ENCODE data around the gene ANO10. TPM values are rescaled to one million over a fixed set of nuclear protein-coding genes. Genes with fewer than 3 reads are reported as not detected.

ANO10 gene
- polyA plus RNA-seq, 1 donor from 2014 or later: 11.1 TPM

DNA sequence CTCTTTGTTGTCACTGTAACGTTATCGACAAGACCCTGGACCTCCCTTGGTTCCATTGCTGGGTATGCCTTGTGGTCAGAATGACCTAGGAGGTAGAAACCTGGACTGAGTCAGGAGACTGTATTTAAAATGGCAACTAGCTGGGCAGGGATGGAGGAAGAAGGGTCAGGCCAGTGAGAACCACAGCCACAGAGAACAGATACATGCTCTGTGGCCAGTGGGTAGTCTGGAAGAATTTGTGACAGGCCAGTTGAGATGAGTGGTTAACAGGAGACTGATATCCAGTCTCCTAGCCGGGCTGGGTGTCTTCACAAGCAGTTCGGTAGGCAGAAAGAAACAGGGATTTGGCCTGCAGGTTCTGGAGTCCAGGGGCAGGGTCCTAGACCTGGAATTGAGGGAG lies 276.6 kb downstream of the ANO10 start:
- TF ChIP-seq TAF1 (IDR thresholded peaks at IDR 0.05; ENCODE audit: low read depth) (no peak), POLR2AphosphoS5 (IDR thresholded peaks at IDR 0.05) (no peak), EZH2 (IDR thresholded peaks at IDR 0.05; ENCODE audit: borderline replicate concordance, insufficient read depth, low read length, poor library complexity, severe bottlenecking) (no peak), MXI1 (conservative IDR thresholded peaks at IDR 0.05; ENCODE audit: poor library complexity, severe bottlenecking) (no peak), EP300 (conservative IDR thresholded peaks at IDR 0.05; ENCODE audit: poor library complexity, severe bottlenecking) (no peak), SMC3 (conservative IDR thresholded peaks at IDR 0.05; ENCODE audit: poor library complexity) (no peak), RAD21 (conservative IDR thresholded peaks at IDR 0.05) (no peak)
- TF ChIP-seq, protein P1, sequence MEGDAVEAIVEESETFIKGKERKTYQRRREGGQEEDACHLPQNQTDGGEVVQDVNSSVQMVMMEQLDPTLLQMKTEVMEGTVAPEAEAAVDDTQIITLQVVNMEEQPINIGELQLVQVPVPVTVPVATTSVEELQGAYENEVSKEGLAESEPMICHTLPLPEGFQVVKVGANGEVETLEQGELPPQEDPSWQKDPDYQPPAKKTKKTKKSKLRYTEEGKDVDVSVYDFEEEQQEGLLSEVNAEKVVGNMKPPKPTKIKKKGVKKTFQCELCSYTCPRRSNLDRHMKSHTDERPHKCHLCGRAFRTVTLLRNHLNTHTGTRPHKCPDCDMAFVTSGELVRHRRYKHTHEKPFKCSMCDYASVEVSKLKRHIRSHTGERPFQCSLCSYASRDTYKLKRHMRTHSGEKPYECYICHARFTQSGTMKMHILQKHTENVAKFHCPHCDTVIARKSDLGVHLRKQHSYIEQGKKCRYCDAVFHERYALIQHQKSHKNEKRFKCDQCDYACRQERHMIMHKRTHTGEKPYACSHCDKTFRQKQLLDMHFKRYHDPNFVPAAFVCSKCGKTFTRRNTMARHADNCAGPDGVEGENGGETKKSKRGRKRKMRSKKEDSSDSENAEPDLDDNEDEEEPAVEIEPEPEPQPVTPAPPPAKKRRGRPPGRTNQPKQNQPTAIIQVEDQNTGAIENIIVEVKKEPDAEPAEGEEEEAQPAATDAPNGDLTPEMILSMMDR (IDR thresholded peaks at IDR 0.05; ENCODE audit: poor library complexity, severe bottlenecking): no peak
- TF ChIP-seq, protein P2, sequence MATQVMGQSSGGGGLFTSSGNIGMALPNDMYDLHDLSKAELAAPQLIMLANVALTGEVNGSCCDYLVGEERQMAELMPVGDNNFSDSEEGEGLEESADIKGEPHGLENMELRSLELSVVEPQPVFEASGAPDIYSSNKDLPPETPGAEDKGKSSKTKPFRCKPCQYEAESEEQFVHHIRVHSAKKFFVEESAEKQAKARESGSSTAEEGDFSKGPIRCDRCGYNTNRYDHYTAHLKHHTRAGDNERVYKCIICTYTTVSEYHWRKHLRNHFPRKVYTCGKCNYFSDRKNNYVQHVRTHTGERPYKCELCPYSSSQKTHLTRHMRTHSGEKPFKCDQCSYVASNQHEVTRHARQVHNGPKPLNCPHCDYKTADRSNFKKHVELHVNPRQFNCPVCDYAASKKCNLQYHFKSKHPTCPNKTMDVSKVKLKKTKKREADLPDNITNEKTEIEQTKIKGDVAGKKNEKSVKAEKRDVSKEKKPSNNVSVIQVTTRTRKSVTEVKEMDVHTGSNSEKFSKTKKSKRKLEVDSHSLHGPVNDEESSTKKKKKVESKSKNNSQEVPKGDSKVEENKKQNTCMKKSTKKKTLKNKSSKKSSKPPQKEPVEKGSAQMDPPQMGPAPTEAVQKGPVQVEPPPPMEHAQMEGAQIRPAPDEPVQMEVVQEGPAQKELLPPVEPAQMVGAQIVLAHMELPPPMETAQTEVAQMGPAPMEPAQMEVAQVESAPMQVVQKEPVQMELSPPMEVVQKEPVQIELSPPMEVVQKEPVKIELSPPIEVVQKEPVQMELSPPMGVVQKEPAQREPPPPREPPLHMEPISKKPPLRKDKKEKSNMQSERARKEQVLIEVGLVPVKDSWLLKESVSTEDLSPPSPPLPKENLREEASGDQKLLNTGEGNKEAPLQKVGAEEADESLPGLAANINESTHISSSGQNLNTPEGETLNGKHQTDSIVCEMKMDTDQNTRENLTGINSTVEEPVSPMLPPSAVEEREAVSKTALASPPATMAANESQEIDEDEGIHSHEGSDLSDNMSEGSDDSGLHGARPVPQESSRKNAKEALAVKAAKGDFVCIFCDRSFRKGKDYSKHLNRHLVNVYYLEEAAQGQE (IDR thresholded peaks at IDR 0.05; ENCODE audit: borderline replicate concordance): no peak
- no peaks in the 10 kb centered on the region for H3K79me2 ChIP-seq (replicated peaks; ENCODE audit: insufficient read depth, low read length)
- H3K9me2 ChIP-seq (ENCODE audit: insufficient read depth, low read length): no peaks in the 10 kb centered on the region
- H3K9me3 ChIP-seq (ENCODE audit: low read length): no peaks in the 10 kb centered on the region
- no peak overlapping the region for H3K4me2 ChIP-seq (ENCODE audit: low read length)
- H2AFZ ChIP-seq (ENCODE audit: low read depth, low read length): no peak overlapping the region
- H4K20me1 ChIP-seq (ENCODE audit: insufficient read depth): no peaks in the 10 kb centered on the region
- H3K36me3 ChIP-seq (ENCODE audit: insufficient read depth, low read length): peaks cover 17% of the 10 kb centered on the region
- no peaks in the 10 kb centered on the region for H3F3A ChIP-seq (ENCODE audit: insufficient read depth, low read length, poor library complexity, severe bottlenecking)
- no peaks in the 10 kb centered on the region for H3K27me3 ChIP-seq (ENCODE audit: insufficient read depth, low read depth, low read length)
- H3K9ac ChIP-seq (ENCODE audit: low read length): no peak overlapping the region
- H3K27ac ChIP-seq (ENCODE audit: low read length): no peak overlapping the region
- no peak overlapping the region for H3K4me3 ChIP-seq (ENCODE audit: low read length)

DNA sequence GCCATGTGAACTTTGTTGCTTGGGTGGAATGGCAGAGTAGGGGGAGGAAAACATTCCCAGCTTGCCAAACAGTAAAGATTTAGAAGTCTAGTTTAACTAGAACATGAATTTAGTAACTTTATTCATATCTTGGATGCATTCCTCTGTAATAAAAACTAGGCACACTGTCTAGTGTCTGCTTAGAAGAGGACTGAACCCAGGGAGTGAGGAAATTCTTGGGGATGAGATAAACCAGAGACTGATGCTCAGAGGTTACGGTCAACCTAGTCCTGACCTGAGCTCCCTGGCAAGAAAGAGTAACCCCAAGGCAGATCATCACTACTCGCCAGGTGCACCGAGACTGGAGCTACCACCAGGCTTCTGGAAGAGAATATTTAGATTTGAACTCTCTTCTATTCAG lies 277.3 kb downstream of the ANO10 start:
- Histone ChIP-seq H3K4me3 (ENCODE audit: low read length) (no peak overlapping the region), H3K79me2 (replicated peaks; ENCODE audit: insufficient read depth, low read length) (no peaks in the 10 kb centered on the region), H3F3A (ENCODE audit: insufficient read depth, low read length, poor library complexity, severe bottlenecking) (no peaks in the 10 kb centered on the region), H3K27ac (ENCODE audit: low read length) (no peak overlapping the region), H3K9me3 (ENCODE audit: low read length) (no peaks in the 10 kb centered on the region), H3K9me2 (ENCODE audit: insufficient read depth, low read length) (no peaks in the 10 kb centered on the region), H3K27me3 (ENCODE audit: insufficient read depth, low read depth, low read length) (no peaks in the 10 kb centered on the region), H2AFZ (ENCODE audit: low read depth, low read length) (no peak overlapping the region), H3K9ac (ENCODE audit: low read length) (no peak overlapping the region), H4K20me1 (ENCODE audit: insufficient read depth) (no peaks in the 10 kb centered on the region), H3K4me2 (ENCODE audit: low read length) (no peak overlapping the region), H3K36me3 (ENCODE audit: insufficient read depth, low read length) (peaks cover 17% of the 10 kb centered on the region)
- TF ChIP-seq SMC3 (conservative IDR thresholded peaks at IDR 0.05; ENCODE audit: poor library complexity) (no peak), MXI1 (conservative IDR thresholded peaks at IDR 0.05; ENCODE audit: poor library complexity, severe bottlenecking) (no peak), POLR2AphosphoS5 (IDR thresholded peaks at IDR 0.05) (no peak), TAF1 (IDR thresholded peaks at IDR 0.05; ENCODE audit: low read depth) (no peak), EP300 (conservative IDR thresholded peaks at IDR 0.05; ENCODE audit: poor library complexity, severe bottlenecking) (no peak)
- TF ChIP-seq, protein P1 (IDR thresholded peaks at IDR 0.05; ENCODE audit: poor library complexity, severe bottlenecking): no peak
- TF ChIP-seq, protein P2 (IDR thresholded peaks at IDR 0.05; ENCODE audit: borderline replicate concordance): no peak

Measured in neural cell (in vitro differentiated cells).